Prostate gland (tissue), 2 donors: ENCODE data around the gene NSMCE1. TPM values are rescaled to one million over a fixed set of nuclear protein-coding genes. Genes with fewer than 3 reads are reported as not detected.

ENCODE experiments used
- DNase-seq: peaks from one replicate; pipeline ENCODE4 v3.0.0-alpha.2; 2019; ENCODE audit warnings: low spot score
- H3K27ac ChIP-seq, 2 donors: fragments of 200-600 bp; sonication (generic); 2 replicates each; pipeline ENCODE4 v1.5.1; 2017 to 2019
- H3K27me3 ChIP-seq: fragments of 200-600 bp; sonication (generic); replicated peaks from 2 replicates; pipeline ENCODE4 v1.5.1; 2019; ENCODE audit not compliant: insufficient read depth
- H3K36me3 ChIP-seq, 2 donors: fragments of 200-600 bp; sonication (generic); 1 replicate in 1 of 2; 2 replicates in 1 of 2; pipeline versions ENCODE4 v1.5.1 to v1.8.1; 2017 to 2019
- H3K4me1 ChIP-seq: fragments of 200-600 bp; sonication (generic); replicated peaks from 2 replicates; pipeline ENCODE4 v1.5.1; 2019
- H3K4me3 ChIP-seq, 2 donors: fragments of 200-600 bp; sonication (generic); 2 replicates each; pipeline ENCODE4 v1.5.1; 2017 to 2019
- H3K9me3 ChIP-seq: fragments of 200-600 bp; sonication (generic); 2 replicates; pipeline ENCODE4 v1.5.1; 2017
- POLR2A ChIP-seq: fragments of 450-650 bp; IDR thresholded peaks from one replicate; pipeline ENCODE4 v1.6.1; 2016; ENCODE audit warnings: antibody characterized with exemption, mild to moderate bottlenecking
- POLR2AphosphoS5 ChIP-seq: sonication (generic); formaldehyde crosslinking; IDR thresholded peaks from one replicate; pipeline ENCODE4 v1.6.1; 2017; ENCODE audit warnings: antibody characterized with exemption
- WGBS: methylation state at CpG from one replicate; pipeline ENCODE4 v1.1.5; 2018; 5-methylcytosine and 5-hydroxymethylcytosine counted together
- intact Hi-C: fragments of 100-400 bp; cut with DNase I; formaldehyde crosslinking; loops from one replicate; pipeline ENCODE4 v1.14.2; 2022
- total RNA-seq, 2 donors: library from RNA; depleted of rRNA; stranded (reverse); fragments of >200 nt; gene quantifications; one replicate each; pipeline ENCODE4 v1.1.0, GENCODE V29; 2016
- TF ChIP-seq, protein P1 (sequence below), 4 experiments: fragments of 200-600 bp in 2 of 4; fragments of 450-650 bp in 2 of 4; sonication (generic) in 2 of 4; IDR thresholded peaks; 1 replicate in 3 of 4; 2 replicates in 1 of 4; pipeline ENCODE4 v1.5.1; 2016 to 2019; ENCODE audit warnings: antibody characterized with exemption in 4 of 4, mild to moderate bottlenecking in 2 of 4, moderate library complexity in 2 of 4

Gene NSMCE1
- total RNA-seq, 2 donors from 2014 or later, result 55.4 to 71.7 TPM

DNA sequence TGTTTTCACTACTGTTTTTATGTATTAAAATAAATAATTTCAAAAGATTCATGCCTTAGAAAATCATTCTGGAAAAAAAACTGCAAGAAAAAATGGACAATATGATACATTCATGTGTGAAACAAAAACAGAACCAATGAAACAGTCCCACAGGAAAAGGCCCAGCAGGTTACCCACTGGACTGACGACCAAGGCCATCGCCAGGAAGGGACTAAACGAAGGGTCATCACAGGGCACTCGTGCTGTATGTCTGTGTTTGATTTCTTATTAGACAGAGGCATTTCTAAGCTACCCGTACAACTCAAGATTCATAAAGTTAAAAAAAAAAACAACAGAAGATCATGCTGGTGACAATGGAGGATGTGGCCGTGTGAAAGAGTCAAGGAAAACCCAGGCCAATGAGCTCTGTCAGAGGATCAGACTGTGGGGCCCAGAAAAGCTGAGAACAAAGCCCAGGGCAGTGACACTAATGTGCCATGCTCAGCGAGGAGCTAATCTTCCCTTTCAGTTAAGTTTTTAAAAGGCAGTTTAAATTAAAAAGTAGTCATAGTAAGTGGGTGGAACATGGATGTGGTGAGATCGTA is 31.8 kb downstream of the NSMCE1 start:
- Histone ChIP-seq H3K36me3 (no peaks in the 10 kb centered on the region), H3K27me3 (no peaks in the 10 kb centered on the region), H3K4me1 (peaks cover 25% of the 10 kb centered on the region), H3K9me3 (no peaks in the 10 kb centered on the region), H3K27ac (peak overlapping the region; percentile 15 to 53), H3K4me3 (no peak overlapping the region)
- intact Hi-C loops, result no loop called here
- TF ChIP-seq POLR2A, result no peak
- TF ChIP-seq, protein P1, sequence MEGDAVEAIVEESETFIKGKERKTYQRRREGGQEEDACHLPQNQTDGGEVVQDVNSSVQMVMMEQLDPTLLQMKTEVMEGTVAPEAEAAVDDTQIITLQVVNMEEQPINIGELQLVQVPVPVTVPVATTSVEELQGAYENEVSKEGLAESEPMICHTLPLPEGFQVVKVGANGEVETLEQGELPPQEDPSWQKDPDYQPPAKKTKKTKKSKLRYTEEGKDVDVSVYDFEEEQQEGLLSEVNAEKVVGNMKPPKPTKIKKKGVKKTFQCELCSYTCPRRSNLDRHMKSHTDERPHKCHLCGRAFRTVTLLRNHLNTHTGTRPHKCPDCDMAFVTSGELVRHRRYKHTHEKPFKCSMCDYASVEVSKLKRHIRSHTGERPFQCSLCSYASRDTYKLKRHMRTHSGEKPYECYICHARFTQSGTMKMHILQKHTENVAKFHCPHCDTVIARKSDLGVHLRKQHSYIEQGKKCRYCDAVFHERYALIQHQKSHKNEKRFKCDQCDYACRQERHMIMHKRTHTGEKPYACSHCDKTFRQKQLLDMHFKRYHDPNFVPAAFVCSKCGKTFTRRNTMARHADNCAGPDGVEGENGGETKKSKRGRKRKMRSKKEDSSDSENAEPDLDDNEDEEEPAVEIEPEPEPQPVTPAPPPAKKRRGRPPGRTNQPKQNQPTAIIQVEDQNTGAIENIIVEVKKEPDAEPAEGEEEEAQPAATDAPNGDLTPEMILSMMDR (IDR thresholded peaks at IDR 0.05), result no peak
- TF ChIP-seq POLR2AphosphoS5, result no peak
- DNase-seq, result no peak
- WGBS, result 90% methylated on average over 8 of the region's 8 CpGs

GRCh38 chr16:27235938-27236245 is 32.7 kb downstream of the NSMCE1 start:
- no peak for DNase-seq

DNA sequence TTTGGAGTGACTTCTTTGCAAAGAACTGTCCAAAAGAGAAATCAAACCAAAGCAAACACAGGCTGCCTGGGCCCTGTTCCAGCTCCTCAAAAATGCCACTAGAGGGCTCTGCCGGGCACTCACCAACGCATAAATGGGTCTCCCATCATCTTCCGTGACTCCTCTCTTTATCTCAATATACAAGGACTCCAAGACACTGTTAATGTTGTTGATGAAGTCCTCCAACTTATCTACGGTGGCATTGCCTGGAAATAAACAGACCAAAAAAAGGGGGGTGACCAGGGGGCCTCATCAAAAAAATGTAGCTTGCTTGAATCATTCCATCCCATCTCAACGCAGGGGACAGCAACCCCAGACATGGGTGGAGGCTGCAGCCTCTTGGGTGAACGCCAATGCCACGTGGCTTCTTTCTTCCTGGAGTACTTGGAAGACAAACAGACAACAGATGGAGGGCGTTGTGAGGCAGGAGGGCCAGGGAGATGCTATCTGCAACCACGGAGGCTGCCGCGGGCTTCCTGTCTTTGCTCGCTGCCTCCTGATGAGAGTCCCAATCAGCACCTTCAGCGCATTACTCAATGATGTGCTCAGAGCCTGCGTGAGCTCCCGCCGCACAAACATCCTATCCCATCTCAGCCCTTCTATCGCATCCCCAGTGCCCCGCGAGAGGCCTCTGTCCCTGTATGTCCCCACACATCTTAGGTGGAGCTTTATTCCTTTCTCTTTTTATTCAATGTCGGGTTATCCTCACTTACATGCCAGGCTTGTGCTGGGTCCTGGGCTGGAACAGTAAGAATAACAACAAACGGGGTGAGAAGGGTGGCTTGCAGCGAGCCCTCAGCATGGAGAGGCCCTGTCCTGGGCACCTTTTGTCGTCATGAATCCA is 33.3 kb downstream of the NSMCE1 start:
- Histone ChIP-seq H3K9me3 (no peaks in the 10 kb centered on the region), H3K27ac (peak overlapping the region; percentile 56 to 80), H3K4me3 (peak overlapping the region in 1 of 2 donors; percentile 3), H3K4me1 (peaks cover 28% of the 10 kb centered on the region), H3K27me3 (no peaks in the 10 kb centered on the region), H3K36me3 (peaks cover 0 to 4% of the 10 kb centered on the region in 2 donors)
- WGBS, result 16% methylated on average over 23 of the region's 23 CpGs
- intact Hi-C loops, result loop anchor here (1.0 to 2.0 kb wide), 2 partner anchors 34 to 133 kb away; partner anchors contain the start of gene NSMCE1
- TF ChIP-seq POLR2A, result no peak
- TF ChIP-seq, protein P1 (IDR thresholded peaks at IDR 0.05), result peak; percentile 54 to 80 (median 74)
- peak; percentile 76 for TF ChIP-seq POLR2AphosphoS5
- DNase-seq, result peak; percentile 83

More at GRCh38 chr16:27235938-27236245, 32.7 kb downstream of the NSMCE1 start:
- Histone ChIP-seq H3K9me3 (no peaks in the 10 kb centered on the region), H3K4me3 (no peak overlapping the region), H3K4me1 (peaks cover 28% of the 10 kb centered on the region), H3K27ac (peak overlapping the region; percentile 56 to 80), H3K27me3 (no peaks in the 10 kb centered on the region), H3K36me3 (no peaks in the 10 kb centered on the region)
- no peak for TF ChIP-seq POLR2AphosphoS5
- TF ChIP-seq, protein P1 (IDR thresholded peaks at IDR 0.05), result no peak
- no peak for TF ChIP-seq POLR2A
- 85% methylated on average over 8 of the region's 8 CpGs for WGBS
- intact Hi-C loops, result loop anchor here (1.0 to 2.0 kb wide), 2 partner anchors 33 to 132 kb away; partner anchors contain the start of gene NSMCE1

- peaks cover 28% of the 10 kb centered on the region for H3K4me1 ChIP-seq
- peaks cover 0 to 5% of the 10 kb centered on the region in 2 donors for H3K36me3 ChIP-seq
- no peaks in the 10 kb centered on the region for H3K27me3 ChIP-seq
- H3K4me3 ChIP-seq, result no peak overlapping the region
- peak overlapping the region; percentile 56 to 80 for H3K27ac ChIP-seq
- DNase-seq, result no peak
- no peaks in the 10 kb centered on the region for H3K9me3 ChIP-seq
- TF ChIP-seq, protein P1 (IDR thresholded peaks at IDR 0.05), result no peak
- TF ChIP-seq POLR2A, result no peak
- intact Hi-C loops, result loop anchor here (1.0 to 2.0 kb wide), 2 partner anchors 34 to 134 kb away; partner anchors contain the start of gene NSMCE1
- WGBS, result 11% methylated on average over 4 of the region's 4 CpGs
Observed at GRCh38 chr16:27234603-27235002, 34.0 kb downstream of the NSMCE1 start.
